Activated CD4-positive, alpha-beta T cell treated with anti-CD3 and anti-CD28 coated beads, Interleukin-2, Interleukin-4, amounts not matched to agents 100 ng/mL and 50 ng/mL, durations not matched to agents 16 hours and 8 hours (primary cell): Measurements from ENCODE around the gene OSBPL6.
"Not testable (repeated sequence)": the region's sequence is repeated elsewhere in the genome, so short reads cannot be mapped to it uniquely, and the experiment has no call there.

Experiments used
- DNase-seq: peaks from one replicate; pipeline ENCODE4 v3.0.0-alpha.2; 2020; ENCODE audit warnings: low spot score

OSBPL6 gene

DNA sequence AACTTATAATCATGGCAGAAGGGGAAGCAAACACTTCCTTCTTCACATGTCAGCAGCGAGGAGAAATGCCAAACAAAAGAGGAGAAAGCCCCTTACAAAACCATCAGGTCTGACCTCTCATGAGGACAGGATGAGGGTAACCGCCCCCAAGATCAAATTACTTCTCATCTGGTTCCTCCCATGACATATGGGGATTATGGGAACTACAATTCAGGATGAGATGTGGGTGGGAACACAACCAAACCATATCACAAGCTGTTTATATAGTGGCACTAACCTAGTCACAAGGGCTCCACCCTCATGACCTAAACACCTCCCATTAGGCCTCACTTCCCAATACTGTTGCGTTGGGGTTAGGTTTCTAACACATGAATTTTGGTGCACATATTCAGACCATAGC lies 110.0 kb downstream of the OSBPL6 start:
- DNase-seq: no peak

DNA sequence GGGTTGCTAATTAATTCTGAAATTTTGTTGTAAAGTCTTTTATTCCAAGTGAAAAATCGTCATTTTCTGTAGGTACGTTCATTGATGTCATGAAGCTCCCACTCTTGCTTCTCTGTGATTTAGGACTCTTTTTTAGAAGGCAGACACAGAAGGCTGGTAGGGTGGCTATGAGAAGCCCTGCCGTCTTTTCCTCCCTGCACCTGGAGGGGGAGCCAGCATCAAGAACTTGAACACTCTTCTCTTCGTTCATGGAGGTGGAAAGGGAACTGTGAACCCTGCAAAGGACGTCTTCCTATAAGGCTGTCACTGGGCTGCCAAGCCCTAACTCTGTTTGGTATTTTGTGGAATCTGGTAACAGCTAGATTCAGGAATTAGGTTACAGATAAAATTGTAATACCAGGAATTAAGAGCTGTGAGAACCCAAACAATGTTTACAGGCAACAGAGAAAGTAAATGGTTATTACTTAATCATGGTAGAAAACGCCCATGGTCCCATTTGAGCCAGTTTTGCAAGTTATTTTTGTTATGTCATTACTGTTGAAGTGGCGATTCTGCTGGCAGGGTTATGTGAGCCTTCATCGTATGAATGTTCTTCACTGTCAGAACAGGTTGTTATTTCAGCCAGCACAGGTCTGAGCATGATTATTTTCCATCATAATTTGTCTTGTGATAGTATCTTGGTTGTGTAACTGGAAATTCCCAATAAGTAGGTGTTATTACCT lies 112.2 kb downstream of the OSBPL6 start:
- DNase-seq: peak; percentile 54

DNA sequence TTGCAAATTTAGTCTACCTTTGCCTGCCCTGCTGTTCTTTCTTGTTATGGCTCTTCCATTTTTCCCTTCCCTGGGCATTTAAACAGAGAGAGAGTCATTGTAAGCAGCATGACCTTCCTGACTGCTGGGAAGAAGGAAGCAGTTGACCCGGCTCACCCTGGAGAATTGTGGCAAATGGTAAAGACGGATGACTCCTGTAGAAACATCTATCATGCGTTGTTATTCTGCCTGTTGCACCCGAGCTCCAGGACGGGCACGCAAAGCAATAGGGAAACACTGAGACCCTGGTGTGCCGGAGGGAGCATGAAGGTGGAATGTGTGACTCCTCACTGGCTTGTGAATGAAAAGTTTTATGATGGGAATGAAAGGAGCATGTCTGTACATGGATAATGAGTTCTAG lies 113.3 kb downstream of the OSBPL6 start:
- DNase-seq: no peak

DNA sequence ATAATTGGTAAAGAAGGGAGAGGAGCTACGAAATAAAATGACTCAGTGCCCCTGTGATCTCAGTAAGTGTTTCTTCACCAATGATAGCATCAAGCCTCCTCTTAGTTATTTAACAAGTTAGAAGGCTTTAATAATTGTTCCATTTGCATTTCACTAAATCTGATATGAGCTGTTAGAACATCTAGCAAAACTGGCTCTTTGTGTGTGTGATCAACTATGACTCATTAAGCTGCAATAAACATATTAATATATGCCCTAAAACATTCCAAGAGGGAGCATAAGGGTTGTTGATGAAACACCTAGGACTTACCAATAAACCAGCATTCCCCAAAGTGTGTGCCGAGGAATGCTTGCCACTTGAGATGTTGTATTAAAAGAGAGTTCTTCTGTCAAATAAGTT lies 115.2 kb downstream of the OSBPL6 start:
- DNase-seq: no peak

DNA sequence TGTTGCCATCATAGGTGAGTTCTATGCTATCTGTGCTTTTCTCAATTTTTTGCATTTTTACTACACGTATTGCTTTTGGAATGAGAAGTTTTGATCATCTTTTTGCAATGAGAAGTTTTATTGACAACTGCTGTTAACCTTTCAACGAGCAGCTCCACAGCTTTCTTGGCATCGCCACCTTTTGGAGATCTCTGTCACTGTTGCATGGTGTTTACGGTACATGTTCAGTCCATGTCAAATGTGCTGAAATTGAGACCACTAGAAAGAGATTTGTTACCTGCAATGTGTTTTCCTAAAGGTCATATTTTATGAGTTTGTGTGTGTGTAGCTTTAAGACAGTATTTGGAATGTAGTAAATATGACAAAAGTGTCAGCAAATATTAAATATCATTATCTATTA lies 120.8 kb downstream of the OSBPL6 start:
- no peak for DNase-seq

DNA sequence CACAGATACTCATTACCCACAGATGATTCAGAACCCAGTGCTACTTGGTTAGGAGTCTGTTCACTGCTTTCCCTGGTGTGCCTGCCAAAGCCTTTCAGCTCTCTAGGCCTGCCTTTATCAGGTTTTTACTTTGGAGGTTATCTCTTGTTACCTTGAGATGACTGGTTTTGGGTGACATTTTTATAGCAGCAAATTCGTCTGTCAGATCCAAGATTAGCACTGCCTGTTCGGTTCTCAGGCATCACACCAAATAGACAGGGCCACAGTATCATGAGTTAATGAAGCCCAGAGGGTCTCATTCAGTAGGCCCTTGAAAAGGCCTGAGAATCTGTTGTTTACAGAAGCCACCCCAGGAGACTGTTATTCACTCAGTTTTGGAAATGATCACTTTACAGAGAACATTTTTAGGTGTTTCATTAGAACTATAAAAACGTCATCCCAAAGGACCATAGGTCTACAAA lies 121.2 kb downstream of the OSBPL6 start:
- no peak for DNase-seq

DNA sequence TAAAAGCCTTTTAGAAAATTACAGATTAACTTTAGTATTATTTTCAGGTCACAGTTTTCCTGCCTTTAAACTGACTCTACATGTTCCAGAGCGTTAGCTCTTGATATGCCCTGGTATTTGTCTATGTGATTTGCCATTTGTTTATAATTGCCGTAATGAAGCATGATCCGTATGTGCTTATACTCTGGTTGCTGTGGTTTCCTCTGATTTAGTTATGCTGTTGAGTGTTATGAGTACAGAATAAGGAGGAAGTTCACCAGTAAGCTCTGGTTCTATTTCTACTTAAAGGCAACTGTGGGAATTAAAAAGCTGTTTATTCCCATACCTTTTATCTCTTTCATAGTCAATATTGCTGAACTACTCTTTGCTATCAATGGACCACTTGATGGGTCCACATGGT lies 123.5 kb downstream of the OSBPL6 start:
- DNase-seq: no peak

DNA sequence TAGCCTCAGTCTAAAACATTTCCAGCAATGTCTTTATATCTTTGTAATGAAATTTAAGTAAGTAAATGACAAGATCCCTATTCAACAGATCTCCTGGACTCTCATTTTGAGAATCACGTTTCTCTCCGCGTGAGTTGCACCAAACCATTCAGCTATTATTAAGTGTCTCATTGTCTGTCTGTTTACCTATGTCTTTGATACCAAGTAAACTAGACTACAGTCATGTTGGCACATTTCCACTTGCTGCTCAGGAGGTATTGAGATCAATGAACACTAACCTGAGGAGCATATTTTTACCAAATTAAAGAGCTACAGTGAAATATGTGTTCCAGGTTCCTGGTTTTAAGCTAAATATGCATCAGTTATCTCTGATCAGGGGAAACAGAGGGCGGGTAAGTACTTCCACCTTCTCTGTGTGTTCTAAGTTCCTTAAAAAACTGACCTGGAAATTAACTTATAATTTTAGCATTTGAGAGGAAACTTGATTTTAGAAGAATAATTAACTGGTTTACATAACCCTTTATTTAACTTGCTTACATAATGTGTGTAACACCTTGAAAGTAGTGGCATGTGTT lies 125.8 kb downstream of the OSBPL6 start:
- DNase-seq: no peak

DNA sequence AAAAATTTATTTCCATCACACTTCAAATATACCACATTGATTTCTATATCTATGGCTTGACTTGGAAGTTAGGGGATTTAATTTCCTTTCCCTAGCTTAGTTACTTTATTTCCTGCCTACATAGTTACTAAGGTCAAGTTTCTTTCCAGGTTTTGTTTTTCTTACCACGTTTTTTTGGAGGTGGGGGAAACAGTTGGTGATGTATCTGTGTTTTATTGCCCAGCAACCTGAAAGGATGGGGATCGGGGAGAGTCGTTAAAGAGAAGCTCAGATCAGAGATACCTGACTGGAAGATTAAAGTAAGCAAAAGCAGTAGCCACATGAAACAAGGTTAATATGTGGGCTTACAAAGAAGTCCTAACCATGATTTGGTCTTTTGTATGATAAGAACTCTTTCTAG lies 127.8 kb downstream of the OSBPL6 start:
- no peak for DNase-seq

DNA sequence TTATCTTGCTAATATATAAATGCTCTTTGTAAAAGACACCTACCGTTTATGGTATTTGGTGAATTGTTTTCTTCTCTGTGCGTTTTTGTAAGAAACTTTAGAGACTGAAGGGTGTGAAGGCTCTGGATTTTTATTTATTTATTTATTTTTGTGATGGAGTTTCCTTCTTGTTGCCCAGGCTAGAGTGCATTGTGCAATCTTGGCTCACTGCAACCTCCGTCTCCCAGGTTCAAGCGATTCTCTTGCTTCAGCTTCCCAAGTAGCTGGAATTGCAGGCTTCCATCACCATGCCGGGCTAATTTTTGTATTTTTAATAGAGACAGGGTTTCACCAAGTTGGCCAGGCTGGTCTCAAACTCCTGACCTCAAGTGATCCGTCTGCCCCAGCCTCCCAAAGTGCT lies 129.0 kb downstream of the OSBPL6 start:
- not testable (repeated sequence) for DNase-seq

DNA sequence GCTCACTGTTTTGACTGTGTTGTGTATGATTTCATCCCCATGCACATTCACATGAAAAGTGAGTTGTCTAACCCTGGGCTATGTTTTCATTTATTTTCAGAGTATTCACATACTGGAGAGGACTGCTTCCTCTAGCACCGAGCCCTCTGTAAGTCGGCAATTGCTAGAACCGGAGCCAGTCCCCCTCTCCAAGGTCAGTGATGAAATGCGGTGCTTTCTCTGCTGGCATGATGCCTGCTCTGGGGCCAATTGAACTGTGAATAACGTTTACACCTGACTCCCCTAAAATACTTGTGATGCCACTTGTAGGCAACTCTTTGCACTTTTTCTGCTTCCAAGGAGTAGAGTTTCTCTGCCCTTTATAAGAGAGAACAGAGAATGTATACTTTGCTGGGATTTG lies 129.8 kb downstream of the OSBPL6 start:
- DNase-seq: no peak

DNA sequence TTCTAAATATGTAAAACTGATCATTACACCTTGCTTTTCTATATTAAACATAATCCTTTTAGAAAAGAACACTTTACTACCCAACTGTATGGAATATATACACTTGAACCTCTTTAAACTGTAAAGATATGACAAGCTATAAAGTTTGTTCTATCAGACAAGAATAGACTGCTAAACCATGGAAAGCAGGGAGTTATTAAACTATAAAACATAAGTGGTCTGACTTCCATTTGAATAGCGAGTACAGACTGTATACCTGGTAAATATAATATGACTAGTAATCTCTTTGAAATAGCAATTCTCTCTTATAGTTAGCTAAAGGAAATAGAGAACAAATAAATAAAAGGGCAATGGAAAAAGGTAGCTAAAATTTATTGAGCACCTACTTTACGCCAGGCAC lies 131.0 kb downstream of the OSBPL6 start:
- no peak for DNase-seq

DNA sequence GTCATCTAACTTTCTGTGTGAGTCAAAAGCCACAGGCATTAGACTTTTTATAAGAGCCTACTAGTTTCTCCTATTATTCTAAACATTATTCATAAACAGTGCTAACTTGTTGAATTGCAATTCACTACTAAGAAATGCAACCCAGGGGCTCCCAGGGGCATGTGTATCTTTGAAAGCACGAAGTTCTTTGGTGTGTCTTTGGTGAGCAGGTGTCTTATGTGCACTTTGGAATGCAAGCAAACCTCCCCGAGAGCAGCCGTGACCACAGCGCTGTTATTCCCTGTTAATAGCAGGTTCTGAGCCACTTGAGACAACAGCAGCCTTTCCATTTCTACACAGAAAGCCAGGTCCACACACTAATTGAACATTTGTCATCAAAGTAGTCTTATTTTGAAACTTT lies 133.2 kb downstream of the OSBPL6 start:
- DNase-seq: no peak

DNA sequence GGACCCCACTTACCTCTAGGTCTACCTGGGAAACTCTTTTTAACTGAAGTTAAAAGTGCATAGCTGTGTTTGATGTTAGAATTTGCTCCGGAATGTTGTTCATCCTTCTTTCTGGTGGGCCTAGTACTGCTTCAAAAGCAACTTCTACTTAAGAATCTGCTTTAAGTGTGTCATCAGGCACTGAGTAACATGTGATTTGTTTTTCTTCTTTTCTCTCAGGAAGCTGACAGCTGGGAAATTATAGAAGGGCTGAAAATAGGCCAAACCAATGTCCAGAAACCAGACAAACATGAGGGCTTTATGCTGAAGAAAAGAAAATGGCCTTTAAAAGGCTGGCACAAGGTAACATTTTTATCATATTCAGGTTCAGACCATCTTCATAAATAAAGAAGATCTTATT lies 133.7 kb downstream of the OSBPL6 start:
- DNase-seq: no peak

DNA sequence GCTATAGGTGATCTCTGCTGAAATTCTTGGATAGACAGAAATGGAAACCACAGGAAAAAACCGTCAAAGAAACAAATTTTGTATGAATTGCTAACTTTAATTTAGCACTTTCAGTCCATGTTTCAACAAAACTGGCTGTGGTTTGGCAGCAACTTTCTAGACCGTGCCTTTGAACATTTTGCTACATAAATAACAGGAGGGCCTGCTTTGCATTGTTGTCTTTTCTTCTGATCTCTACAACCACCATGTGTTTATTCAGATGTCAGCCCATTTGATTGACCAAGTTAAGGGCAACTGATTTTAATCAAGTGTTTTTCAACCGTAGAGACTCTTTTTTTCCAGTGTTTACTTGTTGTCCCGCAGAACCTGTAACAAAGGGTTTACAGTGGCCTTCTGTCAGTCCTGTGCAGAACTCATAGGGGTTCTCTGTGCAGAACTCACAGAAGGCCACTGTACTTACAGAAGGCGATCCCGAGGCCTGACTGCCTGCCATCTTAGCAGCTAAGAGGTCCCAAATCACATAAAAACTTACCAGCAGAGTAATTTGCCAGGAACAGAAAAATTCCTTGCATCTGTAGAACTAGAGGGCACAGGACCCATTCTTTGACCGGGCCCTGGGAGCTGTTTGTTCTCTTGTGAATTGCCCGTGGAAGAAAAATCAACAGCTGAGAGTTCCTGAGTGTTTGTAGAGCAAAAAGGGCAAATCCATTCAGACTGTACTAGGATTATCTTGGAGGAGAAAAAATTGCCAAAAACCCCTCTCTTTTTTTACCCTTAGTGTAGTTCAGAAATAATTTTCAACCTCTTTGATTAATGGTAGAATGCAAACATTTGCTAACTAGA lies 136.1 kb downstream of the OSBPL6 start:
- DNase-seq: no peak

DNA sequence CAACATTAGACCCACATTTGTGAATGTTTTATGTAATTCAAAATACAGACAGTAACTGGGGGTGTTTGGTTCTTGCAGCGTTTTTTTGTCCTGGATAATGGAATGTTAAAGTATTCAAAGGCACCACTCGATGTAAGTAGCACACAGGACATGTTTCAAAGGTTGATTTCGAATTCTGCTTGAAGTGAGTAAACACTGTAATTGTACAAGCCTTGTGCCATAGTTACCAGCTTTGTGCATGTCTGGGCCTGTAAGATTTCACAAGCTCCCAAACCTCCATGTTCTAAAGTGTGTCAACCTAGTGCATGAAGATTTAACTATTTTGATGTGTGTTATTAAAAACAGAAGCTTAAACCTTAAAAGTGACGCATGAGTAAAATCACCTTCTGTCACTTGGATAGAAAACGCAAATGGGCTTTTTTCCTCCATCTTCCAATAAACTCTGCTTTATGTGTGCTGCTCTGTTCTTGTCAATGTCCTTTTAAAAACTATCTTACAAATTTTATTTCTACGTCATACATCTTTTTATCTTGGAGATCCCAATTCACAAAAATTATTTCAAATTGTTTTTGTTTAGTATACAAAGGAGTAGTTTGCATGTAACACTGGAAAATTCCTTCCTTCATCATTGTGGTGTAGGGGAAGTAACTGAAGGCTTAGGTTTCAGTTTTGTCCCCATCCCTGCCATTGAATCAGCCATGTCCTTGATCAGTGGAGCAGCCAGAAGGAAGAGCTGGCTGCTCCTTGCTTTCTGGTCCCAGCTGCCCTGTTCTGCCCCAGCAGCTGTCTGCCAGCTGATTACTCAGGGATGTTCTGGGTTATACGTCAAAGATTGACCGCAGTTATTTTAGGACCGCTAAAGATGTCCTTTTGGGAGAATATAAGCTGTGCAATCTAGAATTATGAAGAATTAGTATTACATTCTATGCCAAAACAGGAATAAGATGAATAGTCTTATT lies 137.4 kb downstream of the OSBPL6 start:
- no peak for DNase-seq

DNA sequence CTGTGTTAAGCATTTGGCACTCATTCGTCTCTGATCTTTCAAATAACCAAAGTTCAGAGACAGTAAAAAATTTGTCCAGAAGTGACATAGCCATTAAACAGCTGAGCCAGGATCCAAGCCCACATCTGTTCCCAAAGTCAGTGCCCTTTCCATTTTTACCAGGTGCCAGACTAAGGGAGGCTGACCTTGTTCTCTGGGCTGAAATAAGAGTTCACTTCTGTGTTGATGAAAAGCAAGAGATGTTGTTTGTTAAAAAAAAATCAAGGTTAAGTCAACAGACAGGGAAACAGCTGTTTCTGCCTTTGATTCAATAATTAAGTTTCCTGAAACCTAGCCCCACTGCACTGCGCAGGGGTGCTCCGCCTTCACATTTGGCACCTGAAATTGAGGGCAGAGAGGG lies 139.5 kb downstream of the OSBPL6 start:
- no peak for DNase-seq

DNA sequence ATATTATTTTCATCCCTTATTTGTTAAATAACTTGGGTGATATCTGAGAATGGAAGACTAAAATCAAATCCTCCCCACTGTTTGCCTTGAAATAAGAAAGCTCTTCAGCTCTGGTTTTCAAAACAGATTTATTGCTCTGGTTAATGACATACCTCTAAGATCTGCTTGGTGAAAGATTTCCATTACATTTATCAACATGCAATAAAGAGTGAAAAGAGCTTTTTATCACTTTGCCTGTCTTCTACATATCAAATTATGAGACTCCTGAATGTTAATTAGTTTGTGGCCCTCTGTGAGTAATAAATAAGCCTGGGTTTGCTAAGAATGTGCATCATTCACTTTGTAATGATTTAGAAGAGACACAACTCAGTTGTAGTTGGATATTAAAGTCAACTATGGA lies 140.9 kb downstream of the OSBPL6 start:
- no peak for DNase-seq

DNA sequence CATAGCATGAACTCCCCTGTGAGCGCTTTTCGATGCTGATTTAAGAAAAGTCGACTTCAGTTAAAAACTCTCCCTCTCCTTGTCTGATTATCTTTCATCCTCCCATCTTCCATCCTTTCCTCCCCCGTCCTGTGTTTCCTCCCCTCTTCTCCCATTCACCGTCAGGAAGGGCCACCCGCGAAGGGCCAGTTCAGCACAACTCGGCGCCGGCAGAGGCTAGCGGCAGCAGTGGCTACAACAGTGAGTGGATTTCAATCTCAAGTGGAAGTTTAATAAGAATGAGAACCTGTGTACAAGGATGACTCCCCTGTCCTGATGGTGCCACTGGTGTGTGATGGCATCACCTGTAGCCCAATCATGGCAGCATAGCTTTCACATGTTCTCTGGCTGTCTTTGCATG lies 149.8 kb downstream of the OSBPL6 start:
- DNase-seq: no peak

DNA sequence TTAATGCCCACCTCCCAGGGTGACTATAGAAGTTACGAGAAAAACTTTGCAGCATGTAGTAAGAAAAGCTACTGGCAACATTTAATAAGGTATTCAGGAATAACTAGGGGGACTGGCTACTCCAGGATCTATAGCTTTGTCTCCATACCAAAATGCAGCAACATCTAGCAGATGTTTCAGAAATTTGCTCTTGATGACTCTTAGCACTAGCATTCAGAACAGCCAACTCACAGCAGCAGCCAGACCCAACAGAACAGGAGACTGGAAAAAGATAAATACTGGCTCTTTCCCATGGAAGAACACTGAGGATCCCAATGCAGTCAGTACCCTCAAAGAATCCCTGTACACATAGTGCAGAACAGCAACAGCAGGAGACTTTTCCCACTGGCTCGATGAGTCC lies 151.6 kb downstream of the OSBPL6 start:
- DNase-seq: no peak

DNA sequence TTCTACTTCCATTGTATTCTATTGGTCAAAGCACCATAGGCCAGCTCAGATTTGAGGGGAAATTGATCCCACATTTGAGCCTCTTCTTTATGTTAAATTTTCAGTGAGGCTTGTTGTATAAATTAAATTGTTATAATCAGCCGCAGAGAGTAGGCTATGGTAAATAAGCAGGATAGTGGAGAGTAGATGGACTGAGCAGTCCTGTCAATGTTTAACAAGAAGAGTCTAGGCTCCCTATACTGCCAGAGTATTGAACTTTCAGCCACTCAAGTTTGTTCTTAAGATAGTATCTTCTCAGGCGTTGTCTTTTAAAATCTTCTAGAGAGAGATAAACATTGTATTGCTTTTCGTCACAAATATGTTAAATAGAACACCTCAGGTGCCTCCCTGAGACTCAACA lies 155.7 kb downstream of the OSBPL6 start:
- DNase-seq: no peak

DNA sequence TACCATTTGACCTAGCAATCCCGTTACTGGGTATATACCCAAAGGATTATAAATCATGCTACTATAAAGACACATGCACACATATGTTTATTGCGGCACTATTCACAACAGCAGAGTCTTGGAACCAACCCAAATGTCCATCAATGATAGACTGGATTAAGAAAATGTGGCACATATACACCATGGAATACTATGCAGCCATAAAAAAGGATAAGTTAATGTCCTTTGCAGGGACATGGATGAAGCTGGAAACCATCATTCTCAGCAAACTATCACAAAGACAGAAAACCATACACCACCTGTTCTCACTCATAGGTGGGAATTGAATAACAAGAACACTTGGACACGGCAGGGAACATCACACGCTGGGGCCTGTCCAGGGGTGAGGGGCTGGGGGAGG lies 163.4 kb downstream of the OSBPL6 start:
- not testable (repeated sequence) for DNase-seq
